HUES48 (cell line): ENCODE results near the gene C4B.
"Not testable (repeated sequence)": the region's sequence is repeated elsewhere in the genome, so short reads cannot be mapped to it uniquely, and the experiment has no call there.

Source experiments
- H3K27ac ChIP-seq: one replicate; pipeline ENCODE4 v1.7.0; 2013; ENCODE audit warnings: low read depth, low read length, inconsistent platforms
- H3K27me3 ChIP-seq: 2 replicates; pipeline ENCODE4 v1.6.1; 2013; ENCODE audit warnings: mild to moderate bottlenecking, low read length; ENCODE audit not compliant: control insufficient read depth, insufficient read depth
- H3K36me3 ChIP-seq: 2 replicates; pipeline ENCODE4 v1.6.1; 2013; ENCODE audit warnings: low read length; ENCODE audit not compliant: control insufficient read depth, insufficient read depth
- H3K4me1 ChIP-seq: 2 replicates; pipeline ENCODE4 v1.6.1; 2013; ENCODE audit warnings: mild to moderate bottlenecking, low read length; ENCODE audit not compliant: control insufficient read depth, insufficient read depth
- H3K4me3 ChIP-seq: 2 replicates; pipeline ENCODE4 v1.5.1; 2013; ENCODE audit warnings: mild to moderate bottlenecking, low read depth, low read length
- H3K9ac ChIP-seq: 2 replicates; pipeline ENCODE4 v1.6.1; 2013; ENCODE audit warnings: mild to moderate bottlenecking, low read depth, low read length, moderate library complexity
- H3K9me3 ChIP-seq: 2 replicates; pipeline ENCODE4 v1.6.1; 2013; ENCODE audit warnings: low read length; ENCODE audit not compliant: control insufficient read depth, insufficient read depth

The C4B gene

DNA sequence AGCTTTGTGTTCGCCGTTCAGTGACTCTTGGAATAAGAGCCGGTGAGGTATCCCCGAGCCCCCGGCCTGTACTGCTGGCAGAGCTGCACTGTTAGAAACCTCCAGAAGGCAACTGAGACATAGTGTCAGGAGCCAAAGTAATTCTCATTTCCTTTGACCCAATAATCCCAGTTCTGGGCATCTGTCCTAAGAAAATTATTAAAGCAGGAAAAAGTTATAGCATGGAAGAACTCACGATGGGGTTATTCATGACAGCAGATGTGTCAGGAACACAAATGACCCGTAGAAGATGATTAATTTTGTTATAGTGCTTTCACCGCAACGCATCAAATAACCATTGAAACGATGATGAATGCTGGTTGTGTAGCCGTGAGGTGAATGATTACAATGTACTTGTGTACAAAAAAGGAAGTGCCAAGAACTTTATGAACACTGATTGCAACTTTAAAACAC is 43.9 kb downstream of the C4B start:
- H3K9me3 ChIP-seq = no peaks in the 10 kb centered on the region
- no peak overlapping the region for H3K9ac ChIP-seq
- H3K27ac ChIP-seq = no peak overlapping the region
- H3K27me3 ChIP-seq = no peaks in the 10 kb centered on the region
- no peak overlapping the region for H3K4me3 ChIP-seq
- H3K36me3 ChIP-seq = no peaks in the 10 kb centered on the region
- H3K4me1 ChIP-seq = no peaks in the 10 kb centered on the region

DNA sequence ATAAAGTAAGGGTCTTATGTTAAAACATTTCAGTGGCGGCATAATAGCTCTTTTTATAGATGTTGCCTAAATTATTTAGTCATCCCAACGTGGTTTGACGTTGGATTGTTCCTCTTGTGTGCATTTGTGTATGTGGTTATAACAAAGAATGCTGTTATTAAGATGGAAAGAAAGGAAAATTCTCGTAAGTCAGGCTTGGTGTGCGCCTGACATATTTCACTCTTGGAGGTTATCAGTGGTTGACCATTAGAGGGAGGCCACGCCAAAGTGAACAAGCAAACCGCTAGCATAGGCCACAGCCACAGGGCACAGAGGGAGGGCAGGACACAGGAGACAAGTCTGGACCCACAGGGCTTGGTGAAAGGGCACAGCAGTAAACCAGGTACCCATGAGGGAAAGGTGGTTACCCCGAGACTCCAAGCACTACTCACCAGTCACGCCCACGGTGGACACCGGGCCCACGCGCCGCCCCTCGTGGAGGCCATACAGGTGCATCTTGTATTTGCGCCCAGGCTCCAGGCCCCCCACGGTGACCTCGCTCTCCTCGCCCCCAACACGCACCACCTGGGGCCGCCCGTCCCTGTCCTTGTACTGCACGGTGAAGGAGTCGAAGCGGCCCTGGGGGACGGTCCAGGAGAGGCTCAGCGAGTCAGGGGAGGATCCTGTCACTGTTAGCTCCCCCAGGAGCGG is 46.5 kb downstream of the C4B start:
- H3K4me1 ChIP-seq = no peaks in the 10 kb centered on the region
- H3K36me3 ChIP-seq = no peaks in the 10 kb centered on the region
- H3K4me3 ChIP-seq = no peak overlapping the region
- H3K27ac ChIP-seq = no peak overlapping the region
- no peak overlapping the region for H3K9ac ChIP-seq
- H3K27me3 ChIP-seq = no peaks in the 10 kb centered on the region
- no peaks in the 10 kb centered on the region for H3K9me3 ChIP-seq

DNA sequence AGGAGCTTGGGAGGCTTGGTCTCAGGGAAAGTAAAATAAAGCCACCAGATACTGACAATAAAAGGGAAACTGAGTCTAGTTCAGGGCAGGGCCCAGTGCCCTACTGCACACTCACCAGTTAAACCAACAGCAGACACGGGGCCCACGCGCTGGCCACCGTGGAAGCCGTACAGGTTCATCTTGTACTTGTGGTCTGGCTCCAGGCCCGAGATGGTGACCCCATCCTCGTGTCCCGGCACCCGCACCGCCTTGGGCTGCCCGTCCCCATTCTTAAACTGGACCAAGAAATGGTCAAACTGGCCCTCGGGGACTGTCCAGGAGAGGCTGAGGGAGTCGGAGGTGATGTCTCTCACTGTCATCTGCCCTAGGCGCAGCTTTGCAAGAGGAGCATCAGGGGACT is 50.1 kb downstream of the C4B start:
- no peak overlapping the region for H3K27ac ChIP-seq
- no peak overlapping the region for H3K9ac ChIP-seq
- H3K27me3 ChIP-seq = no peaks in the 10 kb centered on the region
- H3K36me3 ChIP-seq = no peaks in the 10 kb centered on the region
- H3K9me3 ChIP-seq = no peaks in the 10 kb centered on the region
- H3K4me1 ChIP-seq = no peaks in the 10 kb centered on the region
- no peak overlapping the region for H3K4me3 ChIP-seq

GRCh38 chr6:32067521-32067920 is 52.9 kb downstream of the C4B start:
- H3K9ac ChIP-seq, H3K27me3 ChIP-seq, H3K36me3 ChIP-seq, H3K4me3 ChIP-seq, H3K27ac ChIP-seq, H3K9me3 ChIP-seq, H3K4me1 ChIP-seq: not testable (repeated sequence)

GRCh38 chr6:32068315-32068714 is 53.7 kb downstream of the C4B start:
- not testable (repeated sequence) for H3K27ac ChIP-seq, H3K4me3 ChIP-seq, H3K27me3 ChIP-seq, H3K9ac ChIP-seq, H3K4me1 ChIP-seq, H3K36me3 ChIP-seq, H3K9me3 ChIP-seq

DNA sequence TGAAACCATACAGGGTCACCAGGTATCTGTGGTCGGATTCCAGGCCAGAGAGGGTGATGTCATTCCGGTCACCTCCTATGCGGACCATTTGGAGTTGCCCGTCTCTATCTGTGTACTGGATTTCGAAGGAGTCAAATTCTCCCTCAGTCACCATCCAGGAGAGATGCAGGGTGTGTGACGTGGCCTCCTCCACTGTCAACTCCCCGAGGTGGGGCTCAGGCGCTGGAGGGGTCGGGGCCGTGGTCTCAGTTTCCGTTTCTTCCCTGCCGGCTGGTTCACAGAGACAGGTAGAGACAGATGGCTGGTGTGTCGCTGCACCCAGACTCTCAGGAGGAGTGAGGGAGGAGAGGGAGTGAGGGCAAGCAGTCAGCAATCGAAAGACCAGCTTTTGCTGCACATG is 54.3 kb downstream of the C4B start:
- no peaks in the 10 kb centered on the region for H3K36me3 ChIP-seq
- H3K9me3 ChIP-seq = no peaks in the 10 kb centered on the region
- no peaks in the 10 kb centered on the region for H3K27me3 ChIP-seq
- no peak overlapping the region for H3K9ac ChIP-seq
- no peak overlapping the region for H3K27ac ChIP-seq
- H3K4me1 ChIP-seq = peaks cover 5% of the 10 kb centered on the region; the same call in 1 of the 2 replicates
- no peak overlapping the region for H3K4me3 ChIP-seq

DNA sequence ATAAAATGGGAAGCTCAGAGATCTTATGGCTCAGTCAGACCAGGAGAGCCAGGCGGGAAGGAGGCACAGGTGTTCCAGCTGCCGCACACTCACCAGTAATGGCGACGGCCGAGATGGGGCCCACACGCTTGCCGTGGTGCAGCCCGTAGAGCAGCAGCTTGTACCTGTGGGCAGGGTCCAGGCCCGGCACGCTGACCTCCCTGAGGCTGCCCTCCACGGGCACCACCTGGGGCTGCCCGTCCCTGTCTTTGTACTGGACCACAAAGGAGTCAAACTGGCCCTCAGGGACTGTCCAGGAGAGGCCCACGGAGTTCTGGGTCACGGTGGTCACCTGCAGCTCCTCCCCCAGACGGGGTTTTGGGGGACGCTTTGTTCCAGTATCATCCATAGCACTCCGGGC is 54.9 kb downstream of the C4B start:
- H3K27ac ChIP-seq = no peak overlapping the region
- no peaks in the 10 kb centered on the region for H3K36me3 ChIP-seq
- H3K4me1 ChIP-seq = peaks cover 5% of the 10 kb centered on the region; the same call in 1 of the 2 replicates
- H3K9me3 ChIP-seq = no peaks in the 10 kb centered on the region
- H3K9ac ChIP-seq = no peak overlapping the region
- H3K27me3 ChIP-seq = no peaks in the 10 kb centered on the region
- no peak overlapping the region for H3K4me3 ChIP-seq

DNA sequence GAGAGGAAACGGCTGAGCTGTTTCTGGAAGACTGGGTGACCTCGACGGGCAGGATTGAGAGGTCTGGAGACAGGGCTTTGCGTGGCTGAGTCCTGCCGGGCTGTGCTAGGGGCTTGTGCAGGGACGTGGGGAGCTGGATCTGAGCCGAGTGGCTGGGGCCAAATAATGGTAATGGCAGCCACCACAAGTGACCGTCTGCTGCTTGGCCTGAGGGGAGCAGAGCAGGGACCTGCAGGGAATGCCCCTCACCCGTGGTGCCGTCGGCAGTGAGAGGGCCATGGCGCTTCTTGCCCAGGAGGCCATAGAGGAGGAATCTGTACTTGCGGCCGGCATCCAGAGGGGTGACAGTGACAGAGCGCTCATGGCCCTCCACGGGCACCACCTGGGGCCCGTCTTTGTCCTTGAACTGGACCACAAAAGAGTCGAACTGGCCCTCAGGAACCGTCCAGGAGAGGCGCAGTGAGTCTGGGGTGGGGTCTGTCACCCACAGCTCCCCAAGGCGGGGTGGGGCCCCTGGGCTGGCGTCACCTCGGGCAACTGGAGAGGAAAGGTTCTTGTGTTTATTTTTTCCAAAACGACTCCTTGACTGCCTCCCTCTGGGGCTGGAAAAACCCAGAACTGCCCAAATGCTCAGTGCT is 55.4 kb downstream of the C4B start:
- H3K36me3 ChIP-seq = no peaks in the 10 kb centered on the region
- peaks cover 5% of the 10 kb centered on the region; the same call in 1 of the 2 replicates for H3K4me1 ChIP-seq
- no peaks in the 10 kb centered on the region for H3K27me3 ChIP-seq
- no peak overlapping the region for H3K4me3 ChIP-seq
- H3K9ac ChIP-seq = no peak overlapping the region
- H3K9me3 ChIP-seq = no peaks in the 10 kb centered on the region
- H3K27ac ChIP-seq = no peak overlapping the region

- no peaks in the 10 kb centered on the region for H3K27me3 ChIP-seq
- peak overlapping the region; percentile 50 for H3K27ac ChIP-seq
- H3K4me3 ChIP-seq = no peak overlapping the region
- H3K9ac ChIP-seq = no peak overlapping the region
- no peaks in the 10 kb centered on the region for H3K9me3 ChIP-seq
- no peaks in the 10 kb centered on the region for H3K36me3 ChIP-seq
- H3K4me1 ChIP-seq = peaks cover 5% of the 10 kb centered on the region; the same call in 1 of the 2 replicates
Observed at GRCh38 chr6:32070814-32071543, 56.4 kb downstream of the C4B start.

DNA sequence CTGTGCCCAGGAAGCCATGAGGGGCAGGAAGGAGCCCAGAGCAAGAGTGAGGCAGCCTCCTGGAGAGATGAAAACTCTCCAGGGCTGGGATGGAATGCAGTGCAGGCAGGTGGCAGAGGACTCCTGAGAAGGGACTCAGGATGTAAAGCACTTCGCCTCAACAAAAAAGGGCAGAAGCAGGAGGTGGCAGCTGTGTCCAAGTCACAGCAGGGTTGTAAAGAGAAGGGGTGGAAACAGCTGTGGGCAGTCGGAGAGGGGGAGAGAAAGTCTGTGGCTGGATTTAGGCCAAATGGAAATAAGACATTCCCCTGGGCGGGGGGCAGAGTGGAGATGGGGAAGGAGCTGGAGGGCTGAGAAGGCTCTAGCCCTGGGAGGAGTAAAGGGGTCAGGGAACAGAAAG is 58.5 kb downstream of the C4B start:
- Histone ChIP-seq H3K36me3 (no peaks in the 10 kb centered on the region), H3K4me3 (no peak overlapping the region), H3K4me1 (peaks cover 5% of the 10 kb centered on the region; the same call in 1 of the 2 replicates), H3K27me3 (no peaks in the 10 kb centered on the region), H3K9me3 (no peaks in the 10 kb centered on the region), H3K27ac (no peak overlapping the region), H3K9ac (no peak overlapping the region)

DNA sequence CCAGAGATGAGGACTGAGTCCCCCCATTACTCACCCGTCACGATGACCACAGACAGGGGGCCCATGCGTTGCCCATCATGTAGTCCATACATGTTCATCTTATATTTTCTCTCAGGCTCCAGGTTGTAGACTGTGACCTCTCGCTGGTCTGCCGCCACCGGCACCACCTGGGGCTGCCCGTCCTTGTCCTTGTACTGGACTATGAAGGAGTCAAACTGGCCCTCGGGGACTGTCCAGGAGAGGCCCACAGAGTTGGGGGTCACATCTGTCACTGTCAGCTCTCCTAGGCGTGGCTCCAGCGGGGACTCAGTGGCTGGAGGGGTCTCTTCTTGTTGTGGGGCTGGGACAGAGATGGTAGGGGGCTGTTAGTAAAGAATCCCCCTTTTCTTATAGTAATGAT is 59.0 kb downstream of the C4B start:
- Histone ChIP-seq H3K36me3 (no peaks in the 10 kb centered on the region), H3K9me3 (no peaks in the 10 kb centered on the region), H3K27me3 (no peaks in the 10 kb centered on the region), H3K27ac (no peak overlapping the region), H3K4me1 (peaks cover 5% of the 10 kb centered on the region; the same call in 1 of the 2 replicates), H3K4me3 (no peak overlapping the region), H3K9ac (no peak overlapping the region)
